GM12892 (cell line): Measurements from ENCODE around the gene KIAA0586.
A peak's percentile ranks its signal among the peaks of the same experiment; 100 is the strongest.
"Not testable (repeated sequence)": the region's sequence is repeated elsewhere in the genome, so short reads cannot be mapped to it uniquely, and the experiment has no call there.

Source experiments
- DNase-seq: peaks from one replicate; pipeline ENCODE4 v3.0.0; 2011; ENCODE audit not compliant: insufficient read length
- FAIRE-seq: peaks from 2 replicates; lab custom pipeline; 2011; peaks lifted over from hg19 to GRCh38; lab: Jason Lieb, UNC
- POLR2A ChIP-seq: IDR thresholded peaks from 2 replicates; pipeline ENCODE4 v1.6.1; 2011; ENCODE audit warnings: low read depth, low read length, control low read depth
- POLR2AphosphoS5 ChIP-seq: IDR thresholded peaks from 2 replicates; pipeline ENCODE4 v1.6.1; 2011; ENCODE audit warnings: low read depth, low read length, control low read depth
- TAF1 ChIP-seq: IDR thresholded peaks from 2 replicates; pipeline ENCODE4 v1.6.1; 2011; ENCODE audit warnings: low read depth, mild to moderate bottlenecking, control low read depth, low read length, borderline replicate concordance

KIAA0586 gene

DNA sequence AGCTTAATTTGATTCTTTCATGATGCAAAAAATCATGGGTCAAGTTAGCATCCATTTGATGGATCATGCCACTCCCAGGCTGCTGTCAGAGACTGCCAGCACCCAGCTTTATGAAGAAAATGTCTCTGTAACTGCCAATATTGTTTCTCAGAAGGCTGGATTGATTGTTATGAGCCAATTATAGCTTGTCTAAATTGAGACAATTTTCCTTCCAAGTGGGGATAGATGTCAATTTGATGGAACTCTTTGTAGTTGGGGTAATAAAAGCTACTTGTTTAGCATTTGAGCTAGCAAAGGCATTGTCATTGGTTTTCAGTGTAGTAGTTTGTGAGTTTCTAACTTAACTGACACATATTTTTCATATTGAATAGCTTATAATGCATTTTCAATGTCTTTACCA lies 128.1 kb downstream of the KIAA0586 start:
- TF ChIP-seq POLR2AphosphoS5 (no peak), TAF1 (no peak), POLR2A (no peak)
- DNase-seq, result no peak
- no peak for FAIRE-seq

DNA sequence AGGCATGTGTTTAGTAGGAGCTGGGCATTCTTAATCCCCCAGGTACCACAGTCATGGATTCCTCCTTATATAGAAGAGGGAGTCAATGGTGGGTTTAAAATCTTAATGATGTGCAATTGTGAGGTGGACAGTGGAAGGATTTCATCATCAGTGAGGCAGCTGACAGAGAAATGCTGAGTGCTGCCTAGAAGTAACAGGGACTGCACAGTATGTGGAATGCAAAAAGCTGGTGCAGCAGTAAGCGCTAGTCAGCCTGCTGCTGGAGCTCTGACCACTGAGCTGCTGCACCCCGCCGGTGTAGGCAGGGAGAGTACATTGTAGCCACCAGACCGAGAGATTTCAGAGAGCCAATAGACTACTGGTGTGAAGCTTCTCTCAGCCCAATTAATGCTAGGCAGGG lies 129.7 kb downstream of the KIAA0586 start:
- FAIRE-seq (no peak), DNase-seq (no peak)

DNA sequence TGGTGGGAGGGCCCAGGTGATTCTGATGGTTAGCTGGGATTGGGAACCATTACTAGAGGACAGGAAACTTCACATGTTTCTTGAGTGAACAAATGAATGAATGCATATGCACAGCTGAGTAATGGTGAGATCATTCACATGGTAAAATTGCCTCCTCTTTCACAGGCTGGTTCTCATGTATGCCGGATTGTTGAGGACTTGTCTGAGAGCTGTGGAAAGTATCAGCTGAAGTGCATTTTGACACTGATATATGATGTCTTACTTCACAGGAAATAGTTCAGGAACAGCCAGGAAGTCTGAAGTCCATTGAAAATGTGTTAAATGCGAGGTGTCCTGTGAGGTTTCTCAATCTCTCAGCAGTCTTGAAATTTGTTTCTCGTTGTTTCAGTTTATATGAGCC lies 132.7 kb downstream of the KIAA0586 start:
- TF ChIP-seq POLR2AphosphoS5 (no peak), TAF1 (no peak), POLR2A (no peak)
- no peak for DNase-seq
- no peak for FAIRE-seq

More for the DNA sequence above, 129.7 kb downstream of the KIAA0586 start:
- TF ChIP-seq POLR2A, result no peak
- TF ChIP-seq POLR2AphosphoS5, result no peak
- TF ChIP-seq TAF1, result no peak

GRCh38 chr14:58562141-58562540 lies 134.6 kb downstream of the KIAA0586 start:
- DNase-seq, result no peak
- no peak for FAIRE-seq
- no peak for TF ChIP-seq POLR2A
- no peak for TF ChIP-seq TAF1
- TF ChIP-seq POLR2AphosphoS5, result no peak

- no peak for DNase-seq
- FAIRE-seq, result no peak
Observed at GRCh38 chr14:58563978-58564377, 136.5 kb downstream of the KIAA0586 start.

DNA sequence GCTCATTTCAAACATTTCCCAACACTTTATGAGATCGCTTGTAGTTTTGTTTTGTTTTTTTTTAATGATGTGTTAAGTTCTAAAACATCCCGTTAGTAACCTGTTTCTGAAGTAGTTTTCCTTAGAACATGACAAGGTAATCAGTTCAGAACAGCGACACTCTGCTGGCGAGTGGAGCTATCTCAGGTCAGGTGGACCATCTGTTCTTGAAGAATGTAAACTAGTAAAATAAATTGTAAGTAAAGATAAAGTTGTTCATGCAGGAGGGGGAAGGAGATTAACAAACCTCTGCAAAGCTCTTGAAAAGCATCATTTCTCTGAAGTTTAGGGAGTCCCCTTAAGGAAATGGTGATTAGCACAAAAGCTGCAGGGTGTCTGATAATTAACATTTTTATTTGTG lies 138.3 kb downstream of the KIAA0586 start:
- no peak for FAIRE-seq
- no peak for DNase-seq
- TF ChIP-seq POLR2AphosphoS5 (no peak), POLR2A (no peak), TAF1 (no peak)

More at GRCh38 chr14:58563978-58564377, 136.5 kb downstream of the KIAA0586 start:
- TF ChIP-seq TAF1 (no peak), POLR2AphosphoS5 (no peak), POLR2A (no peak)

- TF ChIP-seq POLR2A (no peak), TAF1 (no peak), POLR2AphosphoS5 (no peak)
- DNase-seq, result no peak
- FAIRE-seq, result no peak
Observed at GRCh38 chr14:58566979-58567378, 139.5 kb downstream of the KIAA0586 start.

DNA sequence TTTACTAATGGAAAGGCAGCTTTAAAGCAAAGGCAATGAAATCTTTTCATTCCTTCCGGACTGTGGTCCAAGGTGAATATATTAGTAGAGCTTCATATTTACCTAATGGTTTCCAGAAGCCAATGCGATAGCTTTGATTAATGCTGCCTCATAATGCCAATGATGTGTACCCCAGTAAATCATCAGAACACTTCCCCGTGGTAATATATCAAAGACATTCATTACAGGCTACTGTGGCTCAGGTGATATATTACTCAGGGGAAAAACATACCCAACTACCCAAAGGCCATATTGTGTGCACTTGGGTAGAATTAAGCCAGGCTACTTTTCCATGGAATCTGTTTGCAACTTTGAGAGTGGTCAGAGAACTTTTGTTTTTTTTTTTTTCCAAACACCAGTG lies 140.8 kb downstream of the KIAA0586 start:
- FAIRE-seq, result peak; percentile 42
- TF ChIP-seq TAF1, result no peak
- no peak for TF ChIP-seq POLR2A
- TF ChIP-seq POLR2AphosphoS5, result no peak
- DNase-seq, result no peak

- FAIRE-seq (no peak), DNase-seq (no peak)
- TF ChIP-seq POLR2A (no peak), POLR2AphosphoS5 (no peak), TAF1 (no peak)
Observed at GRCh38 chr14:58571256-58571655, 143.7 kb downstream of the KIAA0586 start.

DNA sequence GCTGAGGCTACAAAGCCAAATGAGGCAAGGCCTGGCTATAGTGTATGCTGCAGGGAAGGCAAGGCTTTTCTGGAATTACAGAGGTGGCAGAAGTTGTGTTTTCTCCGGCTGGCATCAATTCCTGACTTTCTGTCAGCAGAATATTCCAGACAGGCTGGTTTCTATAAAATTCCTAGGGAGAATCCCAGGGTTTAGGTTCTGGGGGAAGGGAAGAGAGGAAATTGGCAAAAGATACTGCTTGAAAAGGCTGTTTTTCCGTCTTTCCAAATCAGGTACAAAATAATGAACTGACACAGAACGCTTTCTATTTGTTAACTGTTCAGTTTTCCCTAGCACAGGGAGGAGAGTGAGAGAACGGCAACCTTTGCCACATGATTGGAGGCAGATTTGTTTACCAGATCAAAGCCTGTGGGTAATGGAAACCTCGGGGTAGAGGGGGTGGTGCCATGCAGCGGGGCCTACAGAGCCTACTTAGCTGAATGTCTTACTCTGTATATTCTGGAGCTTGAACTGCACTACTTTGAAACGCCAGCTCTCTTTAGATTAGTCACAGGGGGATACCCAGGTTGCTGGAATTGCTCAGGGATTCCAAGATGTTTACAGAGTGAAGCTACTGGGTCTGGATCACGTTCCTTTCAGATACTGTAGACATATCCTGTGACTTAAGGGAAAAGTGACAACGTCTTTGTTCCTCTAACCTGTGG lies 144.4 kb downstream of the KIAA0586 start:
- DNase-seq, result no peak
- FAIRE-seq, result no peak
- TF ChIP-seq POLR2A (no peak), POLR2AphosphoS5 (no peak), TAF1 (no peak)

DNA sequence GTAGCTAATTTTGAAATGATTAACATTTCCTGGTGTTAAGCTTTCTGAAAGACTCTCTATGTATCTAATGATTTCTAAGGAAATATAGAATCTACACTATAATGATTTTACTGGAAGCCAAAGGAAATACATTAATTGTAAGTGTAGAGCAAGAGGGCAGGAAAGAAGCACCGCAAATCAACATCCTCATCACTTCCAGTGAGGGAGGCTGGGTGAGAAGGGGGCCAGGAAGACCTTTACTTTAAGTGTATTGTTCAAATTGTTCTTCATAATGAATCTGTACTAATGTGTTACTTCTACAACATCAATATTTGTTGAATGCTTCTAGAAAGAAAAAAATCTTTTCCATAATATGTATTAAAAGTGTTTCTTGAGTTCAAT lies 144.9 kb downstream of the KIAA0586 start:
- FAIRE-seq, result no peak

GRCh38 chr14:58572863-58573262 lies 145.3 kb downstream of the KIAA0586 start:
- TF ChIP-seq TAF1 (no peak), POLR2AphosphoS5 (no peak), POLR2A (no peak)
- DNase-seq (no peak), FAIRE-seq (no peak)

More for the DNA sequence above, 144.9 kb downstream of the KIAA0586 start:
- TF ChIP-seq POLR2A (no peak), TAF1 (no peak), POLR2AphosphoS5 (no peak)
- no peak for DNase-seq

DNA sequence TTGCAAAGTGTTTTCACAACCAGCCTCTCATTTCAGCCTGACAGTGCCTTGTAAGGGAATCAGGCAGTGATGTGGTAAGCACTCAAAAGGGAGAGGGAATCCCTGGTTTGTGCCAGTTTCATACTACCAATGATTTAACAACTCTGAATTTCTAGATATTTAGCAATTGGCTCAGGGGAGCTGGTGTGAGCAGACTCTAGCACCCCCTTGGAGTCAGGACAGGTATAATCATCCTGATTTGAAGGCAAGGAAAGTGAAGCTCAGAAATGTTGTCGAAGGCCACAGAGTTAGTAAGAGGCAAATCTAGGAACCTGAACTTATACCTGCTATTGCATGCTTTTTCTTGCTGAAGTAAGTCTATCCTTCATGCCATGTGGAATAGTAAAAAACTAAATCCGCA lies 147.1 kb downstream of the KIAA0586 start:
- no peak for FAIRE-seq
- TF ChIP-seq POLR2AphosphoS5, result no peak

DNA sequence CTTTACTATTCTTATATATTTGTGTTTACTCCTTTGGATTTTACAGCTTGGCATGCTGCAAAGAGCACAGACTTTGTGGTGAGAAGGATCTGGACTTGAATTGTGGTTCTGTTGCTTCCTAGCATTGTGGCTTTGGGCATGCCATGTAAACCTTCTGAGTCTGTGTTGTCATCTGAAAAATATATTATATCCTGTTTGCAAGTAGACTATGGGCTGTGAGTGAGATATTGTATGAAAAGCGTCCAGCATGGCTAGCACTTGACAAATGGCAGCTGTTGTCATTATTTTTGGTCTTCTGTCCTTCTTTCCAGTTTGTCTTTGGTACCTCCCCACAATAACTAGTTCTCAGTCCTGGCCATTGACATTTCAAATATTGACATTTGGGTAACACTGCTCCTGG lies 148.4 kb downstream of the KIAA0586 start:
- no peak for TF ChIP-seq POLR2AphosphoS5
- TF ChIP-seq TAF1, result no peak
- TF ChIP-seq POLR2A, result no peak
- FAIRE-seq, result no peak
- no peak for DNase-seq

More for the DNA sequence above, 147.1 kb downstream of the KIAA0586 start:
- no peak for DNase-seq

- FAIRE-seq, DNase-seq: not testable (repeated sequence)
Observed at GRCh38 chr14:58580035-58580434, 152.5 kb downstream of the KIAA0586 start.

- not testable (repeated sequence) for FAIRE-seq, DNase-seq
Observed at GRCh38 chr14:58581389-58581788, 153.9 kb downstream of the KIAA0586 start.
